ENCODE measurements around the gene SRSF2.

DNA sequence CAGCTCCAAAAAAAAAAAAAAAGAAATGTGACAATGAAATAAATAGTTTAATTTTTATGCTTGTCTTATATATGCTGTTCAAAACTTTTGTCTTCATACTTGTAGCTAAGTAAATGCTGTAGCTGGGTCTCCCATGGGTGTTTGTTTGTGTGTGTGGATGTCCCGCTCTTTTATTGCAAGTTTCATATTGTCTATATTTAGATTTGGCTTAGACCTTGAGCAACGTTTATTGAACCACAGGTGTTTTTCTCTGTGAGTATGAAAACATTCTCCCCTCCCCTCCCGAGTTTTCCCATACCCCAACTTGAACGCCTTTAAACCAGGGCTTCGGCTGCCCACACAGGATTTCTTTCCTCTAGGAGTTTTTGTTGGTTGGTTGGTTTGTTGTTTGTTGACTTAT is 46.0 kb upstream of the SRSF2 start:
- TF ChIP-seq, protein P1, sequence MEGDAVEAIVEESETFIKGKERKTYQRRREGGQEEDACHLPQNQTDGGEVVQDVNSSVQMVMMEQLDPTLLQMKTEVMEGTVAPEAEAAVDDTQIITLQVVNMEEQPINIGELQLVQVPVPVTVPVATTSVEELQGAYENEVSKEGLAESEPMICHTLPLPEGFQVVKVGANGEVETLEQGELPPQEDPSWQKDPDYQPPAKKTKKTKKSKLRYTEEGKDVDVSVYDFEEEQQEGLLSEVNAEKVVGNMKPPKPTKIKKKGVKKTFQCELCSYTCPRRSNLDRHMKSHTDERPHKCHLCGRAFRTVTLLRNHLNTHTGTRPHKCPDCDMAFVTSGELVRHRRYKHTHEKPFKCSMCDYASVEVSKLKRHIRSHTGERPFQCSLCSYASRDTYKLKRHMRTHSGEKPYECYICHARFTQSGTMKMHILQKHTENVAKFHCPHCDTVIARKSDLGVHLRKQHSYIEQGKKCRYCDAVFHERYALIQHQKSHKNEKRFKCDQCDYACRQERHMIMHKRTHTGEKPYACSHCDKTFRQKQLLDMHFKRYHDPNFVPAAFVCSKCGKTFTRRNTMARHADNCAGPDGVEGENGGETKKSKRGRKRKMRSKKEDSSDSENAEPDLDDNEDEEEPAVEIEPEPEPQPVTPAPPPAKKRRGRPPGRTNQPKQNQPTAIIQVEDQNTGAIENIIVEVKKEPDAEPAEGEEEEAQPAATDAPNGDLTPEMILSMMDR (IDR thresholded peaks at IDR 0.05), result no peak
- TF ChIP-seq EZH2phosphoT487 (IDR thresholded peaks at IDR 0.05), result no peak
